NCI-H2227 (cell line): Measurements from ENCODE around the gene CTNNA3.
"Not testable (repeated sequence)": the region's sequence is repeated elsewhere in the genome, so short reads cannot be mapped to it uniquely, and the experiment has no call there.

Experiments
- DNase-seq: peaks from one replicate; lab custom pipeline; 2025; ENCODE audit not compliant: unreplicated experiment; lab: John Stamatoyannopoulos, UW

CTNNA3 gene

DNA sequence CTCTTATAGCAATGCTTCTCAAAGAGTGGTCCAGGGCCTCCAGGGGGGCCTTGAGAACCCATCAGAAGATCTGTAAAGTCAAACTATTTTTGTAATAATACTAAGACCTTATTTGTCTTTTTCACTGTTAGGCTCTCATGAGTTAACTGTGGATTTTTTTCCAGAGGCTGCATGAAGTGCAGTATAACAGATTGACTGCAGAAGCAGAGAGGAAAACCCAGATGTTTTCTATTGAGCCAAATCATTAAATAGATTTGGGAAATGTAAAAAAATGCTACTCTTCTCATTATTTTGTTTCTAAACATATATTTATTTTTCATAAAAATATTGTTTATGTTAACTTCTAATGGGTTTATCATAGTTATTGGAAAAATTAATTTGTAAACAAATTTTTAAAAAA, 1359.2 kb downstream of the CTNNA3 start:
- DNase-seq = no peak

DNA sequence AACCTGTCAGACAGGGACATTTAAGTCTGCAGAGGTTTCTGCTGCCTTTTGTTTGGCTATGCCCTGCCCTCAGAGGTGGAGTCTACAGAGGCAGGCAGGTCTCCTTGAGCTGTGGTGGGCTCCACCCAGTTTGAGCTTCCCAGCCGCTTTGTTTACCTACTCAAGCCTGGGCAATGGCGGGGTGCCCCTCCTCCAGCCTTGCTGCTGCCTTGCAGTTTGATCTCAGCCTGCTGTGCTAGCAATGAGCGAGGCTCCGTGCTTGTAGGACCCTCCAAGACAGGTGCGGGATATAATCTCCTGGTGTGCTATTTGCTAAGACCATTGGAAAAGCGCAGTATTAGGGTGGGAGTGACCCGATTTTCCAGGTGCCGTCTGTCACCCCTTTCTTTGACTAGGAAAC, 1360.2 kb downstream of the CTNNA3 start:
- not testable (repeated sequence) for DNase-seq

DNA sequence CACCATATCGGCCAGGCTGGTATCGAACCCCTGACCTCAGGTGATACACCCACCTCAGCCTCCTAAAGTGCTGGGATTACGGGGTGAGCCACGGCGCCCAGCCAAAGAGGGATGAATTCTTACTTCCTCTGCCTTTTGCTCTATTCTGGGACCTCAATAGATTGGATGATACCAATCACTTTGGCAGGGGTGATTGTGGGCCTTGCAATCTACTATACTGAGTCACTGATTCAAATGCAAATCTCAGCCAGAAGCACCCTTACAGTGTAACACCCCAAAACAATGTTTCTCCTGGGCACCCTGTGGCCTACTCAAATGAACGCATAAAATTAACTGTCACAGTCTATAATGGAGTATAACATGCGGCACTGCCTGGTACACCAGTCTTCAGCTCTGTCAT, 1366.8 kb downstream of the CTNNA3 start:
- DNase-seq = no peak

- DNase-seq = no peak
Observed at GRCh38 chr10:66326876-66327275, 1369.1 kb downstream of the CTNNA3 start.

- no peak for DNase-seq
Observed at GRCh38 chr10:66322777-66323176, 1373.2 kb downstream of the CTNNA3 start.

DNA sequence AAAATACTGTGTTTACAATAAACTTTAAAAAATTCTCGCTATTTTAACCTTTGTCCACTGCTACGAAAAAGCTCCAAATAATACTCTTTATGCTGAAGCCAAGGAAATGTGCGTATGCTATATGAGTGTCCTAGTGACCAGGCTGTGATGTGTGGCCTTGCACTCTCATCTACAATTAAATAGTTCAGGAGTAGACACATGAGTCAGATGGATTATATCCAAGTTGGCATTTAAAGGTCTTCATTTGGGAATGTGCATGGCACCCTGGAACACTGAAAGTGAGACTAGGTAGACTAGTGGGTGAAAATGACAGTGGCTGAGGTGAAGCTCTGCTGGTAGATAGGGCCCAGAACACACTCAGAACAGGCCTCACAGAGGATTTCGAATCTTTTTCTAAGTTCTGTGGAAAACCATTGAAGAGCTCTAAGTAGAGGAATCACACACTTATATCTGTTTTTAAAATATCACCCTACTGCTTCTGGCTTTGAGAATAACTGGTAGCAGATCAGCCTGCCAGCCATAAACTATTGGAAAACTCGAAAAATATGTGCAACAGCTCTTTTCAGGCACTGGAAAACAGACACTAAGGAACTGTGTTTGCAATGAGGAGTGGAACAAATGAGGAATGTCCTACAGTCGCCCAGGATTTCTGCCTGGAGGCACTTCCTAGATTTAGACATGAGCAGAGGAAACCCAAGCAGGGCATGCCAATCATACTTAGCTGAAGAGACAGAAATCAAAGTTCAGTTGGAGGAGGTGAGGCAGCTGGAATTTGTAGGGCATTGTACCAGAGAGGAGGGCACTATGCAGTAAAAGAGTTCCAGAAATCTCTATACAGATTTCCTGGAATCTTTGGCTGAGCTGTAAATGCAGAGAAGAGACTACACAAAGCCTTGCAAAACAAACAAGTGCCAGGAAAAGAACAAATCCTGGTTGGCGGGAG, 1374.0 kb downstream of the CTNNA3 start:
- DNase-seq = no peak

- DNase-seq = no peak
Observed at GRCh38 chr10:66318761-66319160, 1377.2 kb downstream of the CTNNA3 start.

- no peak for DNase-seq
Observed at GRCh38 chr10:66307826-66308225, 1388.2 kb downstream of the CTNNA3 start.

GRCh38 chr10:66301078-66301477, 1394.9 kb downstream of the CTNNA3 start:
- no peak for DNase-seq

DNA sequence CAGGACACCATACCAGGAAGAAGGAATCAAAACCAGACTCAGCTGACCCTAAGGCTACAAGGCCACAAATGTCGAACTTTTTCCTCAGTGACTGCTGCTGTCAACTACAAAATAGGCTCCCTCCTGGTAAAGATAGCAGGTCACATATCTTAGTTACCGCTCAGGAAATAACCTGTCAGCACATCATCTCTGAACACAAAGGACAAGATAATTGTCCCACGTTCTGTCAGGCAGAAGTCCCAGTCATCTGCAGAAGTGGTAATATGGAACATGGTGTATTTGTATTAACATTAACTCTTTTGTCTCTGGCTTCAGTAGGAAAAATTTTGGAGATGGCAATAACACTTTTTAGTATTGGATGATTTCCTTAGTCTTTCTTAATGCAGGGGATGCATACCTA, 1400.4 kb downstream of the CTNNA3 start:
- DNase-seq = no peak

GRCh38 chr10:66294538-66294937, 1401.5 kb downstream of the CTNNA3 start:
- no peak for DNase-seq

- no peak for DNase-seq
Observed at GRCh38 chr10:66292922-66293321, 1403.1 kb downstream of the CTNNA3 start.

- no peak for DNase-seq
Observed at GRCh38 chr10:66292456-66292855, 1403.5 kb downstream of the CTNNA3 start.

DNA sequence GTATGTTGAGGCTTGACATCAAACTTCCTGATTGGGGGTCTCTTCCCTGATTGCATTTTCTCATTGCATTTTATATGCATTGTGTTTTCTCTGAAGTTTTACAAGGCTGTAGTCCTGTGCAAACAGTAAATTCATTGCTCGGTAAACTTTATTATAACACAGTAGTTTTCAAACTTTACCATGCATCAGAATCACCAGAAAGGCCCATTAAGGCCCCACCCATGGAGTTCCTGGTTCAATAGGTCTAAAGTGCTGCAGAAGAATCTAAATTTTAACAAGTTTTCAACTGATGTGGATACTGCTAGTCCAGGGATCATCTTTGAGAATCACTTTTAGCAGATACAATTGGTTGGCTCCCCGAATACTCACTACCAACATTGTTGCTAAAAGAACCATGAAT, 1404.9 kb downstream of the CTNNA3 start:
- no peak for DNase-seq

DNA sequence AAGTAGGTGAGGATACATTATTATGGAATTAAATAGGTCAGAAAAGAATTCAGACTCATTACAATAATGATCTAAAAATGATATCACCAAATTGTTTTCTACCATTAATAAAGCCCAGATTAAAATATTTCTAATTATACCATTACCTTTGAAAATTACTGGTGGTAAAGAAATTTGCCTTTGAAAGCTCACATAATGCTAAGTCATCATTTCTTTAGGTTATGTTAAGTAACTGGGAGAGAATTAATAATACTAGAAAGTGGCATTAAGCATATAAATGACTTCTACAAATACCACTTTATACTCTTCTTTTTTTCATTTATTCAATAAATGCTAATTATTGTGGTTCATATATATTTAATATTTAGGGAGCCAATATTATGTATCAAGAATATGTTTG, 1411.4 kb downstream of the CTNNA3 start:
- DNase-seq = no peak

DNA sequence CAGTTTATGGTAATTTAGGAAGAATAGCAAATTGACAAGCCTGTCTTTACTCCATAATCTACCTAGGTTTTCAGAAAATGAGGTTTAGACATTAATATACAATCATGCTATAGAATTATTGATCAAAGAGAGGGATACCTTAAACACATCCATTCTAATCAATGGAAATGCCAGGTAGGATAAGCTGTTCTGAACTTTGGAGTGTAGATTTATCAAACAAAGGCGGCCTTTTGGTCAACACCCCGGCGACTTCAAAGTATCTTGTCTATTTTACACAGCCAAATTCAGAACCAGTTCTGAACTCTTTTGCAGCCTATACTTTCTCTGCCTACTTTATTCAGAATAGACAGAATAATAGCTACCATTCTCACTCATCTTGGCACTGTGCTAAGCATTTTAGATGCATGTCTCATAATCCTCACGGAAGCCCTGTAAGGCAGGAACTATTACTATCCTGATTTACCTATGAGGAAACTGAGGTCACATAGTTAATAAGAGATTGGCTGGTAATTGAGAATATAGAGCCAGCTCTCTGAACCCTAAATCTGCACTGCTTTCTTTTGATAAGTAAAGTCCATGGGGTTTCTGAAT, 1412.0 kb downstream of the CTNNA3 start:
- DNase-seq = no peak

GRCh38 chr10:66283064-66283463, 1412.9 kb downstream of the CTNNA3 start:
- no peak for DNase-seq

DNA sequence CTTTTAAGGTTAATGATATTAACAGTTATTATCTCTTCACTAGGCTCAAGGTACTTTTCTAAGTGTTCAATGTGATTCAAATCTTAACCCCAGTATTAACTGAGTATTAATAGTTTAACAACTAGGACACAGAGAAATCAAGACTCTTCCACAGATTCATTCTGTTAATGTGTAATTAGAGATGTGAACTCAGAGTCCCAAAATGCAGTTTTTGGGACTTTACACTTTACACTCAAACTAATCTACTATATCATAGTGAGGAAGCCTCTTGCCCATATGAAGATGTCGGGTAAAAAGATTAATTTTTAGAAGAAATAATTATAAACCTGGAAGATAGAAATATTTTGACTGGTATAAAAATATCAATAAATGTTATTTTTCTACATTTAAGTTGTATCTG, 1414.7 kb downstream of the CTNNA3 start:
- DNase-seq = no peak

DNA sequence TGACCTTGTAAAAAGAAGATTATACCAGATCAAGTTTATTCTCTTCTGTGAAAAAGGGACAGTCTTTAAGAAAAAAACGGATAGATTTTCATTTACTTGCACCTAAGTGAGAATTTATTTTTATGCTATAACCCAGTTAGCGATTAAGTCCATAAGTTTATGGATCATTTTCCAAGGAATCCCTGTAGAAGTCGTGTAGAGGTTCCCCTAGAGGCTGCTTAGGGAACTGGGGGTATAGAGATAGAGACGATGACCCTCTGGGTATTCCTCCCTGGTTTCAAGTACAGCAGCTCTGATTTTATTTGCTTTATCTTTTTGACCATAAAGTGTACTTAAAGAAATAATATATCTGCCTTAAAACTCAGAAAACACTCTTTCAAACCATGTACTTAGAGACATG, 1418.5 kb downstream of the CTNNA3 start:
- no peak for DNase-seq

DNA sequence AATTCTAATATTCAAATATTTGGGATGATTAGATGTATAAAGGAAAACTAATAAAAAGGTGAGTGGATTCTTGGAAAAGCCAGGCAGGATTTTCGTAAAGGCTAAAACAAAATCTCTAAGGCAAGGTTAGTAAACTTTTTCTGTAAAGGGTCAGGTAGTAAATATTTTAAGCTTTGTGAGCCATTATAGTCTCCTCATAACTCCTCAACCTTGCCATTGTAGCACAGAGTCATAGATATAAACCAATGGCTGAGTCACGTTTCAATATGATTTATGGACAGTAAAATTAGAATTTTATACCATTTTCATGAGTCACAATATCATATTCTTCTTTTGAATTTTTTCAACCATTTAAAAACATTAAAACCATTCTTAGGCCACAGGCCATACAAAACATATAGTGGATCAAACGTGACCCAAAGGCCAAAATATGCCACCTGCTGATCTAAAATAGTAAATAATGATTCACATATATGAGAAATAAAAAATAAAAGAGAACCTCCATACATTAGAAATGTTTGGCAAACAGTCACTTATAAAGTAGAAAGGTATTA, 1422.0 kb downstream of the CTNNA3 start:
- no peak for DNase-seq

DNA sequence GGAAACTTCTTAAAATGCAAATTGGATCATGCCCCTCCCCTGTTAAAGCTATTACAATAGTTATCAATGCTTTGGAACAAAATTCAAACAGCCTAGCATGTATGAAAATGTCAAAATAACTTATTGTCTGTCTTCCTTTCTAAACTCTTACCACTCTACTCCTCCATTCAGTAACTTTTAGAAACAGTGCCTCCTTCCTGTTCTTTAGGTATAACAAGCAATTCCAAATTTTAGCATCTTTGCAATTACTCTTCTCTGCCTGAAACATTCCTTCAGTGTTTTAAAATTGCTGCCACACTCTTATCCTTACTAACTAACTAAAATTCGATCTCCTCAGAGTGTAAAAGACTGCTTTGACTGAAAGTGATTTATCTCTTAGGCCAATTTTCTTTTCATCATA, 1430.6 kb downstream of the CTNNA3 start:
- DNase-seq = no peak

GRCh38 chr10:66259836-66260235, 1436.2 kb downstream of the CTNNA3 start:
- DNase-seq = no peak
